ENCODE measurements around the gene MMAB. TPM values are rescaled to one million over a fixed set of nuclear protein-coding genes. Genes with fewer than 3 reads are reported as not detected.
A peak's percentile ranks its signal among the peaks of the same experiment; 100 is the strongest.

MMAB gene
- total and polyA plus RNA-seq, 5 donors = 37.0 to 50.7 (median 43.4) TPM

DNA sequence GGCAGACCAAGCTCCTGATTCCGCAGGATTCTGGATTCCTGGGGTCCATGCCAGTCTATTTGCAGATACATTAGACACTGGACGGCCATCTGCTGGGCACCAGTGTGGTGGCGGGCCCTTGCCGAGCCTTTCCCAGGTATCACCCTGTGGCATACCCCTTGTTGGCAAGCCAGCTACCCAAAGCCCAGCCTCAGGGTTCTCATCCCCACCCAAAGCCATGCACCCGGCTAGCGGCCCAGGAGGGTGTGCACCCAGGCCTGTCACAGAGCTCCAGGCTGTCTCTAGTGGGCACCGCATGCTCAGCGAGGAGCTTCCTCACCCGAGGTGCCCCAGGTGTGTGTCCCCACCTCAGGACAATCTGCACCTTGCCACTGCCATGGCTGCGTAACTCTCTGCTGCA lies 13.7 kb downstream of the MMAB start:
- no peak overlapping the region for H3K4me3 ChIP-seq (ENCODE audit: low read length)
- intact Hi-C loops (cut with DNase I) = no loop called here
- no peaks in the 10 kb centered on the region for H3K9me3 ChIP-seq (ENCODE audit: control insufficient read depth, low read length)
- no peak for ATAC-seq
- H3K4me1 ChIP-seq (ENCODE audit: control insufficient read depth, insufficient read depth, low read length) = no peaks in the 10 kb centered on the region
- 96% methylated on average over 10 of the region's 10 CpGs for WGBS
- no peak overlapping the region for H3K27ac ChIP-seq (ENCODE audit: low read length)
- H3K27me3 ChIP-seq (ENCODE audit: control insufficient read depth, insufficient read depth) = no peaks in the 10 kb centered on the region
- peak in 1 of 3 donors; percentile 46 for DNase-seq

DNA sequence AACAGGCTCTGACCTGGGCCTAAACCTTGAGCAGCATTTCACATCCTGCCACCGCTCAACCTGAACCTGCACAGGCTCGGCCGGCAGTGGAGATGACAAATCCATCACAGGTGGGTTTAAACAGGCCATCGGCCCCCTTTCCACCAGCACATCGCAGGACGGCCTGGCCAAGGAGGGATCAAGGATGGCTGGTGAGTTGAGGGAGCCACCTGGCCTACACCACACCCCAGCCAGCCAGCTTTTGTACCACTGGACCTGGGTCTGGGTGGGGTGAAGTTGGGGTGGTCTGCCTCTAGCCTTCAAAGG lies 14.2 kb downstream of the MMAB start:
- Histone ChIP-seq H3K4me3 (ENCODE audit: low read length) (no peak overlapping the region), H3K27me3 (ENCODE audit: control insufficient read depth, insufficient read depth) (no peaks in the 10 kb centered on the region), H3K27ac (ENCODE audit: low read length) (no peak overlapping the region), H3K4me1 (ENCODE audit: control insufficient read depth, insufficient read depth, low read length) (no peaks in the 10 kb centered on the region), H3K9me3 (ENCODE audit: control insufficient read depth, low read length) (no peaks in the 10 kb centered on the region)
- intact Hi-C loops (cut with DNase I) = no loop called here
- ATAC-seq (no peak), DNase-seq (peak in 1 of 3 donors; percentile 31)
- 98% methylated on average over 6 of the region's 6 CpGs for WGBS

- intact Hi-C loops (cut with DNase I) = no loop called here
- WGBS = 94% methylated on average over 25 of the region's 25 CpGs
- Histone ChIP-seq H3K27me3 (ENCODE audit: control insufficient read depth, insufficient read depth) (no peaks in the 10 kb centered on the region), H3K9me3 (ENCODE audit: control insufficient read depth, low read length) (no peaks in the 10 kb centered on the region), H3K4me1 (ENCODE audit: control insufficient read depth, insufficient read depth, low read length) (no peaks in the 10 kb centered on the region), H3K4me3 (ENCODE audit: low read length) (no peak overlapping the region), H3K27ac (ENCODE audit: low read length) (no peak overlapping the region)
- DNase-seq = peak in 1 of 3 donors; percentile 18
- ATAC-seq = no peak
Measured at GRCh38 chr12:109558374-109559199, 14.7 kb downstream of the MMAB start.

GRCh38 chr12:109557805-109558204 lies 15.5 kb downstream of the MMAB start:
- Histone ChIP-seq H3K4me1 (ENCODE audit: control insufficient read depth, insufficient read depth, low read length) (no peaks in the 10 kb centered on the region), H3K27ac (ENCODE audit: low read length) (no peak overlapping the region)
- intact Hi-C loops (cut with DNase I) = no loop called here

DNA sequence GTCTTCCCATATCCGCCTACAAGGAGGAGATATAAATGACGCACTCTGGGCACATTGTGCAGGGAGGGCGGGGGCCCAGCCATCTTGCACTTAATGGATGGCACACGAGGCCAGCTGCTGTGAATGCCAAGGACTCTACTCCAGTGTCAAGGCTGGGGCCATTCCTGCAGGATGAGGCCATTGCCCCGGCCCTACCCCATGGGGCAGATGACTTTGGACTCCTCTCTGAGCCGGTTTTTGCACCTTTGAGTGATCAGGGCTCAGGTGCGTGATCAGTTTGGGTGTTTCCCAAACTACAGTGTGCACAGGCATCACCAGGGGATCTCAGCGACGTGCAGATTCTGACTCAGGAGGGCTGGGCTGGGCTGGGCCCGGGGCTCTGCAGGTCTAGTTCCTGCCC lies 16.1 kb downstream of the MMAB start:
- no peak overlapping the region for H3K4me3 ChIP-seq (ENCODE audit: low read length)
- H3K4me1 ChIP-seq (ENCODE audit: control insufficient read depth, insufficient read depth, low read length) = no peaks in the 10 kb centered on the region
- H3K27me3 ChIP-seq (ENCODE audit: control insufficient read depth, insufficient read depth) = no peaks in the 10 kb centered on the region
- intact Hi-C loops (cut with DNase I) = no loop called here
- 89% methylated on average over 10 of the region's 10 CpGs for WGBS
- no peaks in the 10 kb centered on the region for H3K9me3 ChIP-seq (ENCODE audit: control insufficient read depth, low read length)
- no peak overlapping the region for H3K27ac ChIP-seq (ENCODE audit: low read length)
- DNase-seq = peak in 1 of 3 donors; percentile 22
- no peak for ATAC-seq

More at GRCh38 chr12:109557805-109558204, 15.5 kb downstream of the MMAB start:
- Histone ChIP-seq H3K4me3 (ENCODE audit: low read length) (no peak overlapping the region), H3K27me3 (ENCODE audit: control insufficient read depth, insufficient read depth) (no peaks in the 10 kb centered on the region), H3K9me3 (ENCODE audit: control insufficient read depth, low read length) (no peaks in the 10 kb centered on the region)
- DNase-seq = peak in 1 of 3 donors; percentile 35
- 73% methylated on average over 12 of the region's 12 CpGs for WGBS
- no peak for ATAC-seq

DNA sequence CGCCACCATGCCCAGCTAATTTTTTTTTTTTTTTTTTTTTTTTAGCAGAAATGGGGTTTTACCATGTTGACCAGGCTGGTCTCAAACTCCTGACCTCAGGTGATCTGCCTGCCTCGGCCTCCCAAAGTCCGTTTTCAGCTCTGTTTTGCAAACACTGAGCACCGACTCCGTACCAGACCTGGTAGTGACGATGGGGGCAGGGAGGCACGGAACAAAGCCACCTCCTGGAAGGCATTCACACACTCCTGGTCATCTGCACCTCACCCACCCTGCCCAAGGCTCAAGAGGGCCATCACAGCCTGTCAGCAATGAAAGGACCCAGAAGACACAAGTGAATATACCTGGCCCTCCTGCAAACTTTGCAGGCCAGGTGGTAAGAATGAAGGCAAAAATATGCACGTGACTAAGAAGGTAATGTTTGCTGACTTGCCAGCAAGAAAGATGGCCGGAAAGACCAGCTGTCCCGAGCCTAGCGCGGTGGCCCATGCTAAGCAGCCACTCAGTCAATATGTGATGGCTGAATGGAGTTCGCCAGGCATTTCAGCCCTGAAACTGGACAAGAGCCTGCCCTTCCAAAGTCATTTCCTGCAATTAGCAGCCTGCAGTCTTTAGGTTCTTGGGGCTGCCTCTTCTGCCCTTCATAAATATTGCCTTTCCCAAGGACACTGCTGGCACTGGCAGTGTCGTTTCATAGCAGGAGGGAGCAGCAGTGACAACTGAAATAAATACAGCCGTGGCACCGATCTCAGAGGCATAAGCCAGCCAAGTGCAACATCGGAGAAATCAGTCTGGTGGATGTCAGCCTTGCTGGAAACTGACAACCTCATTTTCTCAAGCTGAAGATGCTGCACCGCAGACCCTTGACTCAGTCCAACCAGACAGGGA lies 17.6 kb downstream of the MMAB start:
- WGBS = 78% methylated on average over 18 of the region's 18 CpGs
- ATAC-seq = no peak
- H3K27ac ChIP-seq (ENCODE audit: low read length) = no peak overlapping the region
- H3K9me3 ChIP-seq (ENCODE audit: control insufficient read depth, low read length) = no peaks in the 10 kb centered on the region
- intact Hi-C loops (cut with DNase I) = no loop called here
- H3K4me1 ChIP-seq (ENCODE audit: control insufficient read depth, insufficient read depth, low read length) = no peaks in the 10 kb centered on the region
- no peaks in the 10 kb centered on the region for H3K27me3 ChIP-seq (ENCODE audit: control insufficient read depth, insufficient read depth)
- DNase-seq = peak in 1 of 3 donors; percentile 21
- no peak overlapping the region for H3K4me3 ChIP-seq (ENCODE audit: low read length)

DNA sequence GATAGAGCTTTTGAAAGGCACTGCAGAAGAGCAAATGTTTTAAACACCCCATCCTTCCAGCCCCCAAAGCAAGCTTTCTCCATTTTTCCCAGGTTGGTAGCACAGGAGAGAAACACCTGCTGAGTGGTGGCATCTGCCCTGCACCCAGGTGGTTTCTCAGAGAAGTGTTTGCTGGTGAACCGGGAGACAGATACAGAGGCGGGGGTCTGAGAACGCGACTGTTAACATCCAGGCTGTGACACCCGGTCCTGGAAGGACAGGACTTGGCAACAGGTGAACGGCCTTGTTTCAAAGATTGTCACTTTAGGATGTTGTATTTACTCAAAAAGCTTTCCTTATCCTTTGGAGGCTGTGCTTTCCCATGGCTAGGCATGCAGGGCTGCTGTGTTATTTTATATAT lies 18.5 kb downstream of the MMAB start:
- Histone ChIP-seq H3K4me3 (ENCODE audit: low read length) (no peak overlapping the region), H3K9me3 (ENCODE audit: control insufficient read depth, low read length) (no peaks in the 10 kb centered on the region), H3K27me3 (ENCODE audit: control insufficient read depth, insufficient read depth) (no peaks in the 10 kb centered on the region), H3K4me1 (ENCODE audit: control insufficient read depth, insufficient read depth, low read length) (no peaks in the 10 kb centered on the region), H3K27ac (ENCODE audit: low read length) (no peak overlapping the region)
- WGBS = 68% methylated on average over 6 of the region's 6 CpGs
- no peak for DNase-seq
- intact Hi-C loops (cut with DNase I) = no loop called here
- ATAC-seq = no peak

- ATAC-seq = no peak
- WGBS = 53% methylated on average over 16 of the region's 16 CpGs
- Histone ChIP-seq H3K27ac (ENCODE audit: low read length) (no peak overlapping the region), H3K27me3 (ENCODE audit: control insufficient read depth, insufficient read depth) (no peaks in the 10 kb centered on the region), H3K4me1 (ENCODE audit: control insufficient read depth, insufficient read depth, low read length) (no peaks in the 10 kb centered on the region), H3K4me3 (ENCODE audit: low read length) (no peak overlapping the region), H3K9me3 (ENCODE audit: control insufficient read depth, low read length) (no peaks in the 10 kb centered on the region)
- DNase-seq = no peak
- intact Hi-C loops (cut with DNase I) = no loop called here
Measured at GRCh38 chr12:109553906-109554500, 19.3 kb downstream of the MMAB start.

DNA sequence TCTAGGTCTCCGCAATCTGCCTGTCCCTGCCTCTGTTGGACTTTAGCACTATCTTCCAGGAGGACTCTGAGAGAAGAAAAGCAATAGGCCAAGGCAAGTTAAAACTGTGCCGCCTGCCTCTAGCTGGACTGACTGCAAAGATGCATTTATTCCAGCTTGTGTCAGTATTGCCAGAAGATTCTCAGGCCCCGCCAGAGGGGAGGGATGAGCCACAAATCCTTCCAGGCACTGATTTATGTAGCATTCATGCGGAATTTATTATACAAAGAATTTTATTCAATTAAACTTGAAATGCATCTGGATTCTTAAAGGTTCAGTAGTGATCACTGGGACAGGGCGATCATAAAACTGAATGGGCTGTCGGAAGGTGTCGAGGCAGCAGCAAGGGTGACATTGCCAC lies 19.8 kb downstream of the MMAB start:
- Histone ChIP-seq H3K27ac (ENCODE audit: low read length) (no peak overlapping the region), H3K4me3 (ENCODE audit: low read length) (no peak overlapping the region), H3K27me3 (ENCODE audit: control insufficient read depth, insufficient read depth) (no peaks in the 10 kb centered on the region), H3K4me1 (ENCODE audit: control insufficient read depth, insufficient read depth, low read length) (no peaks in the 10 kb centered on the region), H3K9me3 (ENCODE audit: control insufficient read depth, low read length) (no peaks in the 10 kb centered on the region)
- ATAC-seq (no peak), DNase-seq (no peak)
- intact Hi-C loops (cut with DNase I) = no loop called here
- WGBS = 86% methylated on average over 7 of the region's 7 CpGs

DNA sequence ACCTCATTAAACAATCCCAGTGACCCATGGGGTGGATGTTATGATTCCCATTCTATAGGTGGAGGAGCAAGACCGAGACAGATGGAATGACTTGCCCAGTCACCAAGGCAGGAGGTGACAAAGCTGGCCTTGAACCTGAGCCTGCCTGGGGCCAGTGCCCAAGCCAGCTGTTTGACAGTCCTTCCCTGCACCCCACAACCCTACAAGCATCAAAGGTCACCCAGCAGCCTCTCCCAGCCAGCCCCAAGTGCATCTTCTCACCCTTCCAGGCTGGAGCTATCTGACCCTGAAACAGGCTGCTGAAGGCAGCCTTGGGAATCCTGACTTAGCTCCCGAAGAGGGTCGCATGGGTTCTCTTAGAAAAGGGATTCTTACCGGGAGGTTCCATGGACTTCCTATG lies 20.3 kb downstream of the MMAB start:
- intact Hi-C loops (cut with DNase I) = no loop called here
- ATAC-seq = no peak
- H3K4me3 ChIP-seq (ENCODE audit: low read length) = no peak overlapping the region
- H3K9me3 ChIP-seq (ENCODE audit: control insufficient read depth, low read length) = no peaks in the 10 kb centered on the region
- no peak overlapping the region for H3K27ac ChIP-seq (ENCODE audit: low read length)
- H3K27me3 ChIP-seq (ENCODE audit: control insufficient read depth, insufficient read depth) = no peaks in the 10 kb centered on the region
- no peaks in the 10 kb centered on the region for H3K4me1 ChIP-seq (ENCODE audit: control insufficient read depth, insufficient read depth, low read length)
- WGBS = 66% methylated on average over 4 of the region's 4 CpGs
- DNase-seq = peak in 1 of 3 donors; percentile 17

- Histone ChIP-seq H3K4me1 (ENCODE audit: control insufficient read depth, insufficient read depth, low read length) (no peaks in the 10 kb centered on the region), H3K9me3 (ENCODE audit: control insufficient read depth, low read length) (no peaks in the 10 kb centered on the region), H3K27ac (ENCODE audit: low read length) (no peak overlapping the region), H3K4me3 (ENCODE audit: low read length) (no peak overlapping the region), H3K27me3 (ENCODE audit: control insufficient read depth, insufficient read depth) (no peaks in the 10 kb centered on the region)
- DNase-seq = no peak
- intact Hi-C loops (cut with DNase I) = no loop called here
- no peak for ATAC-seq
- whole genome bisulfite sequencing = 86% methylated on average over 6 of the region's 6 CpGs
Measured at GRCh38 chr12:109551108-109551507, 22.2 kb downstream of the MMAB start.

Data from right cardiac atrium (tissue), 5 donors.